ENCODE measurements around the gene TSPY3. TPM values are rescaled to one million over a fixed set of nuclear protein-coding genes. Genes with fewer than 3 reads are reported as not detected.
"Not testable (repeated sequence)": the region's sequence is repeated elsewhere in the genome, so short reads cannot be mapped to it uniquely, and the experiment has no call there.

The TSPY3 gene, protein sequence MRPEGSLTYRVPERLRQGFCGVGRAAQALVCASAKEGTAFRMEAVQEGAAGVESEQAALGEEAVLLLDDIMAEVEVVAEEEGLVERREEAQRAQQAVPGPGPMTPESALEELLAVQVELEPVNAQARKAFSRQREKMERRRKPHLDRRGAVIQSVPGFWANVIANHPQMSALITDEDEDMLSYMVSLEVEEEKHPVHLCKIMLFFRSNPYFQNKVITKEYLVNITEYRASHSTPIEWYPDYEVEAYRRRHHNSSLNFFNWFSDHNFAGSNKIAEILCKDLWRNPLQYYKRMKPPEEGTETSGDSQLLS
- total RNA-seq: not detected
- long read RNA-seq, donor 1: 0 reads
- long read RNA-seq, donor 2: 0 reads

DNA sequence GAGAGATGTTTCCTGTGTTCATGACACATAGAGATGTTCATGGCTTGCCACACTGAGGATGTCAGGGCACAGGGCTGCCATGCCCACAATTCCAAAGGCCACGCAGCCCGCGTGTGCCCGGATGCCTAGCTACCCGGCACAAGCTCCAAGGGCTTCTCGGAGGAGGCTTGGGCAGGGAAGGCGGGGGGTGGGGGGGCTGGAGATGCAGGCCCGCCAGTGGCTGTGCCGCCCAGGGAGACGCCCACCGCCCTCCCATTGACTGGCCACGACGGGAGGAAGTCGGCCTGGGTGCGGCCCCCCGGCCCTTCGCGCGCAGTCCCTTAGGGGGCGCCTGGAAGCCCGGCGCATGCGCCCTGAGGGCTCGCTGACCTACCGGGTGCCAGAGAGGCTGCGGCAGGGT is at the start of gene TSPY3:
Gene TSPY3, plus strand, starts transcription at position 301 of the 400 bp plus-strand sequence. Its CDS starts 46 bp downstream, at position 347.
- ATAC-seq; H3K4me1 ChIP-seq (ENCODE audit: low read depth); intact Hi-C loops (cut with DNase I, micrococcal nuclease); H3K36me3 ChIP-seq (ENCODE audit: low read depth); DNase-seq; H3K4me3 ChIP-seq; H3K9me3 ChIP-seq: not testable (repeated sequence)

DNA sequence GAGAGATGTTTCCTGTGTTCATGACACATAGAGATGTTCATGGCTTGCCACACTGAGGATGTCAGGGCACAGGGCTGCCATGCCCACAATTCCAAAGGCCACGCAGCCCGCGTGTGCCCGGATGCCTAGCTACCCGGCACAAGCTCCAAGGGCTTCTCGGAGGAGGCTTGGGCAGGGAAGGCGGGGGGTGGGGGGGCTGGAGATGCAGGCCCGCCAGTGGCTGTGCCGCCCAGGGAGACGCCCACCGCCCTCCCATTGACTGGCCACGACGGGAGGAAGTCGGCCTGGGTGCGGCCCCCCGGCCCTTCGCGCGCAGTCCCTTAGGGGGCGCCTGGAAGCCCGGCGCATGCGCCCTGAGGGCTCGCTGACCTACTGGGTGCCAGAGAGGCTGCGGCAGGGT is 40.7 kb upstream of the TSPY3 start, which contains the start of gene TSPY8:
Gene TSPY8, plus strand, starts transcription at position 301 of the 400 bp plus-strand sequence. Its CDS starts 46 bp downstream, at position 347.
- H3K4me1 ChIP-seq (ENCODE audit: low read depth); H3K4me3 ChIP-seq; H3K36me3 ChIP-seq (ENCODE audit: low read depth); ATAC-seq; H3K9me3 ChIP-seq; DNase-seq; intact Hi-C loops (cut with DNase I, micrococcal nuclease): not testable (repeated sequence)

DNA sequence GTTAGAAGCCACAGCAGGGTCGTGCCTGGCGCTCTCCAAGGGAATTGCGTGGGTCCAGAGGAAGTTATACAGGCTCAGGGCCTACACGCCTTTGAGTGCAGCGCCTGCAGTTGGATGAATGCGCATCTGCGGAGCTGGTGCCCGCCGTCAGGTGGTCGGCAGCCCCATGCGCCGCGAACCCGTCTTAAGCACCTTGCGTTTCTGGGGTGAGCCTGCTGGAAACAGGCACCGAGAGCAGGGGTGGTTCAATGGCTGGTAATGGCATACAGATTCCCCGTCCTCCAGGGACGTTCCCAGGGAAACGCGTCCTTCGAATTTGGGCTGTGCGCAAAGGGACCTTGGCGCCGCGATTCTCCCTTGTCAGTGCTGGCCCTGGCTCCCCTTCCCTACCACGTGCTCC is 1.7 kb upstream of the TSPY3 start:
- intact Hi-C loops (cut with DNase I, micrococcal nuclease); H3K9me3 ChIP-seq; H3K4me1 ChIP-seq (ENCODE audit: low read depth); ATAC-seq; H3K36me3 ChIP-seq (ENCODE audit: low read depth); H3K4me3 ChIP-seq: not testable (repeated sequence)
- DNase-seq: peak in 1 of 3 donors; percentile 20

Other genes starting within 250 kb of the TSPY3 start
- gene TSPY4, start 61.0 kb upstream of the TSPY3 start, total RNA-seq: not detected
- not detected for gene TSPY8, start 40.6 kb upstream of the TSPY3 start, total RNA-seq
- not detected for gene TSPY1, start 68.5 kb downstream of the TSPY3 start, total RNA-seq
- gene TSPY9, start 88.8 kb downstream of the TSPY3 start, total RNA-seq: not detected
- not detected for gene TSPY10, start 129.5 kb downstream of the TSPY3 start, total RNA-seq

Data from mucosa of descending colon (tissue), 3 donors.